SK-N-SH treated with all-trans-retinoic acid at 6 μM for 48 hours (cell line): ENCODE results near the gene ATL1.

Experiments used
- ARNTL ChIP-seq: fragments of 450-650 bp; formaldehyde crosslinking; IDR thresholded peaks from 2 replicates; pipeline ENCODE4 v1.5.0; 2020; ENCODE audit warnings: low read depth, mild to moderate bottlenecking, moderate library complexity, borderline replicate concordance
- ESRRG ChIP-seq: fragments of 250-450 bp; sonication (Bioruptor Pico); IDR thresholded peaks from 2 replicates; pipeline ENCODE4 v1.6.1; 2021; ENCODE audit warnings: mild to moderate bottlenecking
- OSR1 ChIP-seq: fragments of 250-450 bp; sonication (Bioruptor Pico); IDR thresholded peaks from 2 replicates; pipeline ENCODE4 v1.8.0; 2022; ENCODE audit warnings: moderate library complexity, mild to moderate bottlenecking, inconsistent platforms
- PPARA ChIP-seq: fragments of 250-450 bp; sonication (Bioruptor Pico); IDR thresholded peaks from 2 replicates; pipeline ENCODE4 v1.5.0; 2020; ENCODE audit warnings: mild to moderate bottlenecking, borderline replicate concordance
- RARB ChIP-seq: fragments of 250-450 bp; sonication (Bioruptor Pico); IDR thresholded peaks from 2 replicates; pipeline ENCODE4 v1.8.0; 2021; ENCODE audit warnings: mild to moderate bottlenecking, moderate library complexity
- TCF4 ChIP-seq: fragments of 250-450 bp; sonication (Bioruptor Pico); IDR thresholded peaks from 2 replicates; pipeline ENCODE4 v1.8.0; 2021; ENCODE audit warnings: mild to moderate bottlenecking, moderate library complexity, borderline replicate concordance
- ZFP30 ChIP-seq: fragments of 450-650 bp; formaldehyde crosslinking; IDR thresholded peaks from 2 replicates; pipeline ENCODE4 v1.5.0; 2022; ENCODE audit warnings: mild to moderate bottlenecking, moderate library complexity
- ZNF565 ChIP-seq: fragments of 450-650 bp; formaldehyde crosslinking; conservative IDR thresholded peaks from 2 replicates; pipeline ENCODE4 v1.5.0; 2020; ENCODE audit warnings: low read depth, mild to moderate bottlenecking, moderate library complexity
- ZNF70 ChIP-seq: fragments of 450-650 bp; formaldehyde crosslinking; IDR thresholded peaks from 2 replicates; pipeline ENCODE4 v1.5.0; 2020; ENCODE audit warnings: mild to moderate bottlenecking, moderate library complexity
- TF ChIP-seq, protein P1 (sequence below): fragments of 250-450 bp; sonication (Bioruptor Pico); IDR thresholded peaks from 2 replicates; pipeline ENCODE4 v1.8.0; 2021; ENCODE audit warnings: low read depth, mild to moderate bottlenecking, moderate library complexity, borderline replicate concordance
- TF ChIP-seq, protein P2 (sequence below): fragments of 250-450 bp; sonication (Bioruptor Pico); IDR thresholded peaks from 2 replicates; pipeline ENCODE4 v1.5.1; 2021; ENCODE audit warnings: mild to moderate bottlenecking, moderate library complexity

DNA sequence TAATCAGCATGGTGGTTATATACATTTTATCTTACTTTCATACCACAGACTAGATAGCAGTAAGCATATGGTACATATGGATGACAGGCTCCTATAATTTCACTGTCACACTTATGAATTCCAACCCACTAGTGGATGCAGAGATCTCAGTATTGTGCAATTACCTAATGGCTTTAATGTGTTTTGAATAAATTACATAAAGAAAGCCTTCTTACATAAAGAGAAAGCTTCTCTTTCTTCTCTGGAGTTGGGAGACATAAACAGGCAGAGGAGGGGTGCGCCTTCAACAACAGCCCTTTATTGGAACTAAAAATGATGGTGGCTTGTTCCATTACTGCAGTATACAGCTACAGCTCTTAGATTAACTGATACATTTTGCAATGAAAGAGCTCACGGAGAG lies 55.6 kb downstream of the ATL1 start:
- TF ChIP-seq ESRRG (CRISPR knock-in tag) (no peak), ZNF70 (no peak), PPARA (CRISPR knock-in tag) (no peak), ARNTL (no peak), RARB (CRISPR knock-in tag) (no peak), OSR1 (CRISPR knock-in tag) (no peak), TCF4 (no peak), ZNF565 (CRISPR knock-in tag) (no peak), ZFP30 (CRISPR knock-in tag) (no peak)
- TF ChIP-seq, protein P1, sequence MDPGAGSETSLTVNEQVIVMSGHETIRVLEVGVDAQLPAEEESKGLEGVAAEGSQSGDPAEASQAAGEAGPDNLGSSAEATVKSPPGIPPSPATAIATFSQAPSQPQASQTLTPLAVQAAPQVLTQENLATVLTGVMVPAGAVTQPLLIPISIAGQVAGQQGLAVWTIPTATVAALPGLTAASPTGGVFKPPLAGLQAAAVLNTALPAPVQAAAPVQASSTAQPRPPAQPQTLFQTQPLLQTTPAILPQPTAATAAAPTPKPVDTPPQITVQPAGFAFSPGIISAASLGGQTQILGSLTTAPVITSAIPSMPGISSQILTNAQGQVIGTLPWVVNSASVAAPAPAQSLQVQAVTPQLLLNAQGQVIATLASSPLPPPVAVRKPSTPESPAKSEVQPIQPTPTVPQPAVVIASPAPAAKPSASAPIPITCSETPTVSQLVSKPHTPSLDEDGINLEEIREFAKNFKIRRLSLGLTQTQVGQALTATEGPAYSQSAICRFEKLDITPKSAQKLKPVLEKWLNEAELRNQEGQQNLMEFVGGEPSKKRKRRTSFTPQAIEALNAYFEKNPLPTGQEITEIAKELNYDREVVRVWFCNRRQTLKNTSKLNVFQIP: no peak
- TF ChIP-seq, protein P2, sequence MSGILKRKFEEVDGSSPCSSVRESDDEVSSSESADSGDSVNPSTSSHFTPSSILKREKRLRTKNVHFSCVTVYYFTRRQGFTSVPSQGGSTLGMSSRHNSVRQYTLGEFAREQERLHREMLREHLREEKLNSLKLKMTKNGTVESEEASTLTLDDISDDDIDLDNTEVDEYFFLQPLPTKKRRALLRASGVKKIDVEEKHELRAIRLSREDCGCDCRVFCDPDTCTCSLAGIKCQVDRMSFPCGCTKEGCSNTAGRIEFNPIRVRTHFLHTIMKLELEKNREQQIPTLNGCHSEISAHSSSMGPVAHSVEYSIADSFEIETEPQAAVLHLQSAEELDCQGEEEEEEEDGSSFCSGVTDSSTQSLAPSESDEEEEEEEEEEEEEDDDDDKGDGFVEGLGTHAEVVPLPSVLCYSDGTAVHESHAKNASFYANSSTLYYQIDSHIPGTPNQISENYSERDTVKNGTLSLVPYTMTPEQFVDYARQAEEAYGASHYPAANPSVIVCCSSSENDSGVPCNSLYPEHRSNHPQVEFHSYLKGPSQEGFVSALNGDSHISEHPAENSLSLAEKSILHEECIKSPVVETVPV (CRISPR knock-in tag): no peak
